ENCODE measurements around the gene RIMS3.
A peak's percentile ranks its signal among the peaks of the same experiment; 100 is the strongest.

Gene RIMS3

GRCh38 chr1:40699787-40700186, 34.3 kb upstream of the RIMS3 start:
- TF ChIP-seq, protein P1, sequence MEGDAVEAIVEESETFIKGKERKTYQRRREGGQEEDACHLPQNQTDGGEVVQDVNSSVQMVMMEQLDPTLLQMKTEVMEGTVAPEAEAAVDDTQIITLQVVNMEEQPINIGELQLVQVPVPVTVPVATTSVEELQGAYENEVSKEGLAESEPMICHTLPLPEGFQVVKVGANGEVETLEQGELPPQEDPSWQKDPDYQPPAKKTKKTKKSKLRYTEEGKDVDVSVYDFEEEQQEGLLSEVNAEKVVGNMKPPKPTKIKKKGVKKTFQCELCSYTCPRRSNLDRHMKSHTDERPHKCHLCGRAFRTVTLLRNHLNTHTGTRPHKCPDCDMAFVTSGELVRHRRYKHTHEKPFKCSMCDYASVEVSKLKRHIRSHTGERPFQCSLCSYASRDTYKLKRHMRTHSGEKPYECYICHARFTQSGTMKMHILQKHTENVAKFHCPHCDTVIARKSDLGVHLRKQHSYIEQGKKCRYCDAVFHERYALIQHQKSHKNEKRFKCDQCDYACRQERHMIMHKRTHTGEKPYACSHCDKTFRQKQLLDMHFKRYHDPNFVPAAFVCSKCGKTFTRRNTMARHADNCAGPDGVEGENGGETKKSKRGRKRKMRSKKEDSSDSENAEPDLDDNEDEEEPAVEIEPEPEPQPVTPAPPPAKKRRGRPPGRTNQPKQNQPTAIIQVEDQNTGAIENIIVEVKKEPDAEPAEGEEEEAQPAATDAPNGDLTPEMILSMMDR (conservative IDR thresholded peaks at IDR 0.05; ENCODE audit: control insufficient read depth, insufficient read depth, low read depth, low read length): no peak
- DNase-seq (ENCODE audit: low read depth): no peak

DNA sequence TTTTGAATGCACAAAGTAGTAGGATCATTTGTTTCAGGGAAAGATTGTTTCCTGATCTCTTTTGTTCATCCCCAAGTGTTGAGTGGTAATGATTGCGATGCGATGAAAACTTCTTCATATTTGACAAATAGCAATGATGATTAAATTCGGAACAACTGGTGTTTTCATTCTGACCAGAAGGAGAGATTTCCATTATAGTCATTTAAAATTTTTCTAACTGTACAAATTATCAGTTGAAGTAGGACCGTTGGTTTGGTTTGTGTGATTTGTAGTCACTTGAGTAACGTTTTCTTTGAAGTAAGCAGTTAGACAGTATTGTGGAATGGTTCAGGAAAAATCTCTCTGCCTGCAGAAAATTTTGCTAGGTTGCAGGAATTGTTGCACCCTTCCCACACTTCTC, 32.0 kb upstream of the RIMS3 start:
- TF ChIP-seq, protein P1 (conservative IDR thresholded peaks at IDR 0.05; ENCODE audit: control insufficient read depth, insufficient read depth, low read depth, low read length): no peak
- DNase-seq (ENCODE audit: low read depth): no peak
- H3K4me3 ChIP-seq (ENCODE audit: control insufficient read depth, low read depth, low read length): no peak overlapping the region

More at GRCh38 chr1:40699787-40700186, 34.3 kb upstream of the RIMS3 start:
- no peak overlapping the region for H3K4me3 ChIP-seq (ENCODE audit: control insufficient read depth, low read depth, low read length)

DNA sequence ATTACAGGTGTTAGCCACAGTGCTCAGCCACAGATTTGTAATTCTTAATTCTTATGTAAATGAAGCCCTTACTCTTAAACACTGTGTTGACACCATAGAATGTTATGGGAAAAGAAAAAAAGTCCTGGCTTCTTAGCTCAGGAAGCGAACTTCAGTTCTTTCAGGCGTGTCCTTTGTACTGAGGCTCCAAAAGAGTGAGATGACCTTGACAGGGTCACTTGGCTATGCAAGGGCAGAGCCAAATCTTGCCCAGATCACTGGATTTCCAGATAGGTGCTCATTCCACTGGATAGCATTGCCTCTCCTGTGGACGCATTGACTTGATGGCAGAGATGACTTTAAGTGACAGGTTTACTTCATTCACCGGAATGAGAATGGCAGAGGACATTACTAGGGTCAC, 30.8 kb upstream of the RIMS3 start:
- DNase-seq (ENCODE audit: low read depth): no peak
- TF ChIP-seq, protein P1 (conservative IDR thresholded peaks at IDR 0.05; ENCODE audit: control insufficient read depth, insufficient read depth, low read depth, low read length): no peak
- H3K4me3 ChIP-seq (ENCODE audit: control insufficient read depth, low read depth, low read length): no peak overlapping the region

DNA sequence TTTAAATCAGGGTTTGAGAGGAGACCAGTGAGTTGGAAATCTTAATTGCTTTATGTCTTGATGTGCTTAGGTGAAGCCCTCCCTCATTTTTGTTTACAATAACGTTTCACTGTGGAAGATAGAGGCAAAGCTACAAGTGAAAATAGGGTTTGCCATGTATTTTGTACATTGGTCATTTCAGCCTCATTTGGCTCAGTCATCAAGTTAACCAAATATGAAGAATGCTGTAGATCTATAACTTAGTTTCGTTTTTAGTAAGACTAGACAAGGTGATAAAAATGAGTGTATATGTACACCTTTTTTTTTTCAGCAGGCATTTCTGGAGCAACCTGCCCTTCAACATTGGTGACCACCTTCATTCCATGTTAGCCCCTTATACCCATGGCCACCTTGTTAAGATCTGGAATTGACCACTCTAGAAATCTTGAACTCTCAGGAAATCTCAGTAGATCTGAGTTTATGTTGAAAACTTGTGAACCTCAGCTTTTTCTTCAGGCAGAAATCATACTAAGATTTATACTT, 28.9 kb upstream of the RIMS3 start:
- no peak overlapping the region for H3K4me3 ChIP-seq (ENCODE audit: control insufficient read depth, low read depth, low read length)
- no peak for DNase-seq (ENCODE audit: low read depth)
- TF ChIP-seq, protein P1 (conservative IDR thresholded peaks at IDR 0.05; ENCODE audit: control insufficient read depth, insufficient read depth, low read depth, low read length): no peak

- H3K4me3 ChIP-seq (ENCODE audit: control insufficient read depth, low read depth, low read length): no peak overlapping the region
- TF ChIP-seq, protein P1 (conservative IDR thresholded peaks at IDR 0.05; ENCODE audit: control insufficient read depth, insufficient read depth, low read depth, low read length): no peak
- DNase-seq (ENCODE audit: low read depth): no peak
Measured at GRCh38 chr1:40693425-40693824, 27.9 kb upstream of the RIMS3 start.

DNA sequence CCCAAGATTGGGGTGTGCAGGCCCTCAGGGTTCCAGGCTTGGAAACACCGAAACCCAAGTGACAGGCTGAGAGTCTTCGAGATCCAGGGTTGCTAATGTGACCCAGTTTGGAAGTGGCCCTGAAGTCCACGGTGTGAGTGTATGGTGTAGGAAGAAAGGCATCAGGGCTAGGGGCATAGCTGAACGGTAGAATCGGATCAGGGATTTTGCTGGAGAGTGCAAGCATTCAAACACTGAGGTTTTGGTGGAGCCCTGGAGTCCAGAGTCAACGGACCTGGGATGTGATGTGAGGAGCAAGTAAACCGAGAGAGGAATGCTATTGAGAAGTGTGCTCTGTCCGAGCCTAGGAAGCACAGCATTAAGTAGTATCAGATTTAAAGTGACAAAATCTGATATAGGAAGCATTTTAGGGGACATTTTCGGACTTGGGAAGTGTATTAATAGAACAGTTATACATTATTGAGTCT, 27.0 kb upstream of the RIMS3 start:
- peak; percentile 26 for DNase-seq (ENCODE audit: low read depth)
- H3K4me3 ChIP-seq (ENCODE audit: control insufficient read depth, low read depth, low read length): peak overlapping the region; percentile 71
- TF ChIP-seq, protein P1 (conservative IDR thresholded peaks at IDR 0.05; ENCODE audit: control insufficient read depth, insufficient read depth, low read depth, low read length): no peak

Measured in fibroblast of mammary gland (primary cell).